Astrocyte (in vitro differentiated cells and primary cell): Measurements from ENCODE around the gene ENHO. TPM values are rescaled to one million over a fixed set of nuclear protein-coding genes. Genes with fewer than 3 reads are reported as not detected.
"Not testable (repeated sequence)": the region's sequence is repeated elsewhere in the genome, so short reads cannot be mapped to it uniquely, and the experiment has no call there.

Experiments
- DNase-seq: peaks from one replicate; pipeline ENCODE4 v3.0.0-alpha.2; 2010; ENCODE audit warnings: low read depth
- FAIRE-seq: peaks from 2 replicates; lab custom pipeline; 2011; peaks lifted over from hg19 to GRCh38; lab: Jason Lieb, UNC
- H2AFZ ChIP-seq: 2 replicates; pipeline ENCODE4 v1.6.0; 2012; ENCODE audit warnings: low read depth, low read length, inconsistent platforms
- H3K27ac ChIP-seq: 2 replicates; pipeline ENCODE4 v1.5.1; 2011; ENCODE audit warnings: low read depth, low read length, inconsistent platforms
- H3K27me3 ChIP-seq: 2 replicates; pipeline ENCODE4 v1.6.0; 2011; ENCODE audit warnings: low read length, inconsistent platforms; ENCODE audit not compliant: insufficient read depth
- H3K36me3 ChIP-seq: 2 replicates; pipeline ENCODE4 v1.5.1; 2011; ENCODE audit warnings: low read length, inconsistent platforms; ENCODE audit not compliant: insufficient read depth
- H3K4me1 ChIP-seq: 2 replicates; pipeline ENCODE4 v1.5.1; 2011; ENCODE audit warnings: low read length, inconsistent platforms; ENCODE audit not compliant: insufficient read depth
- H3K4me2 ChIP-seq: 2 replicates; pipeline ENCODE4 v1.6.0; 2012; ENCODE audit warnings: low read length, inconsistent platforms
- H3K4me3 ChIP-seq: 2 replicates; pipeline ENCODE4 v1.5.1; 2011; ENCODE audit warnings: low read depth, mild to moderate bottlenecking, low read length, inconsistent platforms; ENCODE audit not compliant: insufficient read depth
- H3K79me2 ChIP-seq: 2 replicates; pipeline ENCODE4 v1.6.0; 2012; ENCODE audit warnings: mild to moderate bottlenecking, low read length, inconsistent platforms; ENCODE audit not compliant: insufficient read depth
- H3K9ac ChIP-seq: 2 replicates; pipeline ENCODE4 v1.6.0; 2012; ENCODE audit warnings: mild to moderate bottlenecking, low read length, inconsistent platforms
- H3K9me3 ChIP-seq: 2 replicates; pipeline ENCODE4 v1.5.1; 2012; ENCODE audit warnings: low read depth, mild to moderate bottlenecking, low read length, inconsistent platforms; ENCODE audit not compliant: insufficient read depth
- H4K20me1 ChIP-seq: 2 replicates; pipeline ENCODE4 v1.6.0; 2012; ENCODE audit warnings: low read length, inconsistent platforms; ENCODE audit not compliant: insufficient read depth
- H3K27ac Mint-ChIP-seq: one replicate; pipeline ENCODE4 v1.8.0; 2021; ENCODE audit warnings: mild to moderate bottlenecking, mixed read lengths; ENCODE audit not compliant: unreplicated experiment
- H3K27me3 Mint-ChIP-seq: one replicate; pipeline ENCODE4 v1.8.0; 2021; ENCODE audit warnings: low read depth, mixed read lengths; ENCODE audit not compliant: unreplicated experiment
- H3K36me3 Mint-ChIP-seq: one replicate; pipeline ENCODE4 v1.8.0; 2021; ENCODE audit warnings: low read depth, mixed read lengths; ENCODE audit not compliant: unreplicated experiment
- H3K4me1 Mint-ChIP-seq: one replicate; pipeline ENCODE4 v1.8.0; 2021; ENCODE audit warnings: low read depth, mixed read lengths; ENCODE audit not compliant: unreplicated experiment
- H3K4me3 Mint-ChIP-seq: one replicate; pipeline ENCODE4 v1.8.0; 2021; ENCODE audit warnings: mild to moderate bottlenecking, moderate library complexity, mixed read lengths; ENCODE audit not compliant: unreplicated experiment
- H3K9me3 Mint-ChIP-seq: one replicate; pipeline ENCODE4 v1.8.0; 2021; ENCODE audit warnings: mild to moderate bottlenecking, mixed read lengths; ENCODE audit not compliant: unreplicated experiment
- EZH2 ChIP-seq: IDR thresholded peaks from 2 replicates; pipeline ENCODE4 v1.6.1; 2012; ENCODE audit warnings: mild to moderate bottlenecking, low read length, inconsistent platforms; ENCODE audit not compliant: insufficient read depth
- total RNA-seq: library from RNA; stranded (reverse); gene quantifications from 2 replicates; pipeline ENCODE4 v1.2.1, GENCODE V29; 2021
- TF ChIP-seq, protein P1 (sequence below): IDR thresholded peaks from 2 replicates; pipeline ENCODE4 v1.5.1; 2011; ENCODE audit warnings: low read depth, mild to moderate bottlenecking, inconsistent platforms, low read length, moderate library complexity; ENCODE audit not compliant: insufficient read depth

The ENHO gene
- total RNA-seq, 1 donor from 2014 or later = 1.1 TPM

- FAIRE-seq = no peak
Observed at GRCh38 chr9:34485822-34486221, 37.0 kb downstream of the ENHO start.

DNA sequence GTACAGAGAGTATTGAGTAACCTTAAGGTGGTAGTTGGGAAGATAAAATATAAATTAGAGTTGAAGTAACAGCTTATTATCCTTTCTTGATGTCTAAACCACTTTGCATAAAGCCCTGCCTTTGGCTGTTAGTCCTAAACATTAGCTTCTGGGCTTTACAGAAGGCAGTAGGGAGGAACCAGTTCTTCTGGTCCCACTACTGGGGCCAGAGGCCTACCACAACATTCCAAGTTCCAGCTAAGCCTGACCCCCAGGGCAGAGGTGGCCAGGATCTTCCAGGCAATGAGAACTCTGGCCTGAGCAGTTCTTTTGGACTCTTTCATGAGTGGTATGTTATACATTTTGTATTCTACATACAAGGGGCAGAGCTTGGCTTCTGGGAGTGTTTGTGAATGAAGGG lies 38.1 kb downstream of the ENHO start:
- Histone ChIP-seq H3K79me2 (no peaks in the 10 kb centered on the region), H3K27ac (no peak overlapping the region), H3K36me3 (no peaks in the 10 kb centered on the region), H2AFZ (no peak overlapping the region), H3K4me3 (no peak overlapping the region), H3K4me1 (no peaks in the 10 kb centered on the region), H3K9me3 (no peaks in the 10 kb centered on the region), H3K27me3 (peaks cover 15% of the 10 kb centered on the region), H3K4me2 (no peak overlapping the region), H3K9ac (no peak overlapping the region), H4K20me1 (no peaks in the 10 kb centered on the region)
- FAIRE-seq (no peak), DNase-seq (no peak)
- peaks cover 3% of the 10 kb centered on the region for H3K9me3 Mint-ChIP-seq
- TF ChIP-seq, protein P1, sequence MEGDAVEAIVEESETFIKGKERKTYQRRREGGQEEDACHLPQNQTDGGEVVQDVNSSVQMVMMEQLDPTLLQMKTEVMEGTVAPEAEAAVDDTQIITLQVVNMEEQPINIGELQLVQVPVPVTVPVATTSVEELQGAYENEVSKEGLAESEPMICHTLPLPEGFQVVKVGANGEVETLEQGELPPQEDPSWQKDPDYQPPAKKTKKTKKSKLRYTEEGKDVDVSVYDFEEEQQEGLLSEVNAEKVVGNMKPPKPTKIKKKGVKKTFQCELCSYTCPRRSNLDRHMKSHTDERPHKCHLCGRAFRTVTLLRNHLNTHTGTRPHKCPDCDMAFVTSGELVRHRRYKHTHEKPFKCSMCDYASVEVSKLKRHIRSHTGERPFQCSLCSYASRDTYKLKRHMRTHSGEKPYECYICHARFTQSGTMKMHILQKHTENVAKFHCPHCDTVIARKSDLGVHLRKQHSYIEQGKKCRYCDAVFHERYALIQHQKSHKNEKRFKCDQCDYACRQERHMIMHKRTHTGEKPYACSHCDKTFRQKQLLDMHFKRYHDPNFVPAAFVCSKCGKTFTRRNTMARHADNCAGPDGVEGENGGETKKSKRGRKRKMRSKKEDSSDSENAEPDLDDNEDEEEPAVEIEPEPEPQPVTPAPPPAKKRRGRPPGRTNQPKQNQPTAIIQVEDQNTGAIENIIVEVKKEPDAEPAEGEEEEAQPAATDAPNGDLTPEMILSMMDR = no peak
- TF ChIP-seq EZH2 = no peak
- H3K36me3 Mint-ChIP-seq = no peaks in the 10 kb centered on the region
- peaks cover 6% of the 10 kb centered on the region for H3K4me1 Mint-ChIP-seq
- H3K4me3 Mint-ChIP-seq = no peak overlapping the region
- H3K27me3 Mint-ChIP-seq = peaks cover 24% of the 10 kb centered on the region
- no peak overlapping the region for H3K27ac Mint-ChIP-seq

More at GRCh38 chr9:34485822-34486221, 37.0 kb downstream of the ENHO start:
- Histone ChIP-seq H4K20me1 (no peaks in the 10 kb centered on the region), H3K4me1 (no peaks in the 10 kb centered on the region), H3K4me3 (no peak overlapping the region), H3K9me3 (no peaks in the 10 kb centered on the region), H3K79me2 (no peaks in the 10 kb centered on the region), H3K36me3 (no peaks in the 10 kb centered on the region), H3K9ac (no peak overlapping the region), H3K27ac (no peak overlapping the region), H3K27me3 (peaks cover 23% of the 10 kb centered on the region), H2AFZ (no peak overlapping the region), H3K4me2 (no peak overlapping the region)
- Mint-ChIP-seq H3K9me3 (peaks cover 6% of the 10 kb centered on the region), H3K36me3 (peaks cover 2% of the 10 kb centered on the region), H3K4me3 (no peak overlapping the region), H3K27ac (no peak overlapping the region), H3K4me1 (peaks cover 6% of the 10 kb centered on the region), H3K27me3 (peaks cover 31% of the 10 kb centered on the region)
- DNase-seq = no peak
- TF ChIP-seq, protein P1 = no peak
- TF ChIP-seq EZH2 = no peak

DNA sequence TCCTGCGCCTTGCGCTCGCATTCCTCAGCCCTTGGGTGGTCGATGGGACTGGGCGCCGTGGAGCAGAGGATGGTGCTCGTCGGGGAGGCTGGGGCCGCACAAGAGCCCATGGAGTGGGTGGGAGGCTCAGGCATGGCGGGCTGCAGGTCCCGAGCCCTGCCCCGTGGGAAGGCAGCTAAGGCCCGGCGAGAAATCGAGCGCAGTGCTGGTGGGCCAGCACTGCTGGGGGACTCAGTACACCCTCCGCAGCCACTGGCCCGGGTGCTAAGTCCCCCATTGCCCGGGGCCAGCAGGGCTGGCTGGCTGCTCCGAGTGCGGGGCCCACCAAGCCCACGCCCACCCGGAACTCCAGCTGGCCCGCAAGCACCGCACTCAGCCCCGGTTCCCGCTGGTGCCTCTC lies 40.0 kb downstream of the ENHO start:
- not testable (repeated sequence) for H3K9ac ChIP-seq, H3K4me3 ChIP-seq, H3K79me2 ChIP-seq, FAIRE-seq, H3K4me1 ChIP-seq, H4K20me1 ChIP-seq, DNase-seq, H3K9me3 Mint-ChIP-seq, H3K36me3 Mint-ChIP-seq, H3K27ac Mint-ChIP-seq, H3K27me3 ChIP-seq, H3K27ac ChIP-seq, H3K9me3 ChIP-seq, H3K4me2 ChIP-seq, H3K4me1 Mint-ChIP-seq, H2AFZ ChIP-seq, H3K36me3 ChIP-seq, H3K4me3 Mint-ChIP-seq
- peaks cover 18% of the 10 kb centered on the region for H3K27me3 Mint-ChIP-seq

- H3K4me3 ChIP-seq, H3K9ac ChIP-seq, H3K36me3 ChIP-seq, H3K9me3 Mint-ChIP-seq, H3K79me2 ChIP-seq, H3K4me1 Mint-ChIP-seq, H4K20me1 ChIP-seq, FAIRE-seq, H3K27ac ChIP-seq, H3K27me3 ChIP-seq, H3K4me3 Mint-ChIP-seq, H2AFZ ChIP-seq, H3K4me2 ChIP-seq, DNase-seq, H3K36me3 Mint-ChIP-seq, H3K27ac Mint-ChIP-seq, H3K9me3 ChIP-seq, H3K4me1 ChIP-seq: not testable (repeated sequence)
- H3K27me3 Mint-ChIP-seq = peaks cover 13% of the 10 kb centered on the region
Observed at GRCh38 chr9:34481620-34482019, 41.2 kb downstream of the ENHO start.
